ENCODE results near the gene TBCD. TPM values are rescaled to one million over a fixed set of nuclear protein-coding genes. Genes with fewer than 3 reads are reported as not detected.
A peak's percentile ranks its signal among the peaks of the same experiment; 100 is the strongest.

Gene TBCD
- total RNA-seq, 1 donor from 2014 or later = 40.4 TPM

DNA sequence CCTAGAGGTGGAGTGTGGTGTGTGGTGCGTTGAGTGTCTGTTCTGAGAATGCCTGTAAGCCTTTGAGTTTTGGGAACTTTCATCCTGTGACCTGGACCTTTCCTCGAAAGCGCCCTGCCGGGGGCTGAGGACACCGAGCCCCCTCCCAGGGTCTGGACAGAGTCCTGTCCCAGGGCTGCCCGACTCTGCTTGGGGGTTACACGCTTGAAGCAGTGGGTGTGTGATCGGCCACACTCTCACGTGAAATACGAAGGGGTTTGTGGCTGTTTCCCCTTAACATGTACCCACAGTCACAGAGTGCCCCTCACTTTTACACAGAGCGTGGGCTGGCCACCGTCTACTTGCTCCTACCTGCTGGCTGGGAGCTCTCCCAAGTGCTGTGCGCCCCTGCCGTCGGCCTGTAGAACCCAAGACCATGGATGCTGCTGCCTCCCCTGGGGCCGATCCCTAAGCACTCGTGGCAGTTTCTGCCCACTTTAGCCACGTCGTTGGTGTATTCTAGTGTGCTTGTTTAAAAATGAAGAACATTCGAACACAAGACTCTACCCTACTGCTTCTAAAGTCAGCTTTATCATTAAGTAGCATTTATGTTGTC, 81.1 kb downstream of the TBCD start:
- no peak for DNase-seq

DNA sequence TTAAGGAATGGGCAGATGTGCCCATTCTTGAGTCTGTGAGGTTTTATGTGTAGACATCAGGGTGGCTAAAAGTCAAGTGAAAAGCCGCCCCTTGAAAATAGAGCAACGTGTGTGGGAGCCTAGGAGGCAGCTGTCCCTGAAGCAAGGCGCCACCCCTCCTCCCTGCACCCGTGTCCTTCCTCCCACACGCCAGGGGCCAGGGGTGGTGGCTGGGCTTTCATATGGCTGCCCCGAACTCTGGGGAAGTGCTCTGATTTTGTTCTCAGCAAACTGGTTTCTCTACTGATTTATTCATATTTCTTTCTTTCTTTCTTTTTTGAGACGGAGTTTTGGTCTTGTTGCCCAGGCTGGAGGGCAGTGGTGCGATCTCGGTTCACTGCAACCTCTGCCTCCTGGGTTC, 83.3 kb downstream of the TBCD start:
- DNase-seq = no peak

DNA sequence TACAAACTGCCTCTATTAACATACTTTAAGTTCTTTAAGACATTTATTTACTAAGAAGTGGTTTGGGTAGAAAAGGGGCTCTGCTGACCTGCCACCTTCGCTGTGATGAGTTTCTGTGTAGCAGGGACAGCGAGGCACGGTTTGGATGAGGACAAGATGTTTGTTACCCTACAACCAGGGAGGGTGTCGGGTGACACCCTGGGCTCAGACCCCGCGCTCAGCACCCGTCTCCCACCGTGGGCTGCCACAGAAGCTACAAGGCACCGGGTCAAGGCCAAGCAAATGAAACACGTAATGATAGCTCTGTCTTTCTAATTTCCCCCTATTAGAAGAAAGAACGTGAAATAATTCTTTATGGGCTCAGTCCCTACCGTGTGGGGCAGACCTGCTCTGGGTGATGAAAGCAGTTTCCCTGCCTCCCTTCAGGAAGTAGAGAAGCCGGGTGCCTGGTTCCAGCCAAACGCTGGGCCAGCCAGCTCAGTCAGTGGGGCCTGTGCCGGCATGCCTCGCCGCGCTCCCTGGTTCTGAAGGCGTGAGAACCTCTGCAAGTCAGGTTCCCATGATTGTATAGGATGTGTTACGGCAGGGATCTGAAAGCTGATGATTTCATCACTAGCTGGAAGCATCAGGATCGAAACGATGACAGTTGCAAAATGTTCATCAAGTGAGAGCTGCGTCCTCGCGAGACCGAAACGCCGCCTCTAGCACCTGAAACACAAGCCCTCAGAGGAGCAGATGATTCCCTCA, 84.1 kb downstream of the TBCD start:
- peak; percentile 71 for DNase-seq

DNA sequence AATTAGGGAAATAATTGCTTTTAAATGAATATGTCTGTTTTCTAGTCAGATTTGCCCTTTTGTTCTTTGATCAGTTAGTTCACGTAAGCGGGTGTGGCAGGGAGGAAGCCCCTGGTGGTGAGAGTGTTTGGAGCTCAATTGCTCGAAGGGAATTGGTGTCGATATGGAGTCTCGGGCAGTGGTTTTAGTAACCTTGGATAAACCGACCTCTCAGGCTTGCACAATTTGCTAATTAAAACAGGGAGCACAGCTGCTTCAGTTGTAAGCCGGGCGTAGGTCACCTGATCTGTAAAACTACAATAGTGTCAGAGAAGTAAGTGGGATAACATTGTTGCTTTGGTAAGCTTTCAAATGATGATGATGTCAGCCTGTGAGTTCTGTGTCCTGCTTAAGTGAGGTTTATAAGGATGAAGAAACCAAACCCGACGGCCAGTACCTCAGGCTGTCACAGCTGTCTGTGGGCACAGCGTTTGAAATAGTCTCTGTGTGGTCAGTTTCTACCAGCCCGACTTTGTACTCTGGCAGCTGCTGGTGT, 85.0 kb downstream of the TBCD start:
- DNase-seq = peak; percentile 55

DNA sequence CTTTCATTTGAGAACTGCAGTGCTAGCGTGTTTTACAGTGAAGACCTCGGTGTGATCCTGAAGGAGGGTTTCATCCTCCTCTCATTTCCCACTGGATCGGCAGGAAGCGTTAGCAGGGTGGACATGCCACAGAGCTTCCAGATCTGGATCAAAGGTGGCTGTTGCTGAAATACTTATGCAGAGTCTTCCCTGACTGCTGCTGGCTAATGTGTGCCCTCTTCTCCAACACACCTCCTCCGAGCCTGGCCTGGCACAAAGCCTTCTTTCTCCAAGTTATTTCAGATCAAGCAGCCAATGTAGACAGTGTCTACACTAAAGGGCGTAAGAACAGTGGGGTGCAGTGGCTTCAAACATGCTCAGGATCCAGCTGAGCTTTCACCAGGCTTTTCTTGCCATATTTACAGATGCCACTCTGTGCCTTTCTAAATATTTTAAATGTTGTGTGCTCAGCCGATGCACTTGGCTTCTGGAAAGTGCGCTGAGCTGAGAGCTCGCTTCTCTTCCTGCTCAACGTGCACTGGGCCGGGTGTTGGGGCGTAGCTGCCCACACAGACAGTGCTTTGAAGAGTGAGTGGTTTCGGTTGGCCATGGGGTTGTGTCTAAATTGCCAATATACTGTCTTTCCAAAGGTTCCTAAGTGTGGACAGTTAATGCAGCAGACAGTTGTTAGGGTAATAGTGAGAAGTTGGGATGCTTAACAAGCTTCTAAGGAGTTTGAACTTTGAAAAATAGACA, 85.9 kb downstream of the TBCD start:
- DNase-seq = no peak

DNA sequence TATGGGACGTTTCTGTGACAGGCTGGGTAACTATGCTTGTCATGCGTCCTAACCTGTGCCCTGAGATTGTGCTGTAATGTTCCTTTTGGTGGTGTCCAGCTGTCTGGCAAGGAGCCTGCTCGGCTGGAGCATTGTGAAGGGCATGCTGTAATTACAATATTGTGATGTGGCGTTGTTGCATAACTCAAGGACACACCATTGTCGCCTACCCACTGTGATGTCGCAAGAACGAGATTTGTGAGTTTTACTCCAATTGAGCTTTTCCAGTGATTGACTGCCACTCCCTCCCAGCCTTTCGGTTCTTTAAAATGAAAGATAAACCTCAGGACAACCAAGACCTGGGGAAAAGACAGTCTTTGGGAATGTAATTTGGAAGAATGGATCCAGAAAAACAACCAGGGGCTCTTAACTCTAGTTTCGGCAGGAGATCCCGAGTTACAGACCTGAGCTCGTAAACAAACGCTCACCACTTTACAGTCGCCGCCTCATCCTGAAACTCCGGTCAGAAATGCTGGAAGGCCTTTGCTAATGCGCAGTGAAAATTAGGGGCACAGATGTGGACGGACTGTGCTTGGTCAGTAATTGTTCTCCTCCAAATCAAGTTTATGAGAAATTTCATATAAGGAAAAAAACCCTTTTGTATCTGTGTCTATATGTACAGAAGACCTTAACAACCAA, 86.7 kb downstream of the TBCD start:
- DNase-seq = peak; percentile 38

DNA sequence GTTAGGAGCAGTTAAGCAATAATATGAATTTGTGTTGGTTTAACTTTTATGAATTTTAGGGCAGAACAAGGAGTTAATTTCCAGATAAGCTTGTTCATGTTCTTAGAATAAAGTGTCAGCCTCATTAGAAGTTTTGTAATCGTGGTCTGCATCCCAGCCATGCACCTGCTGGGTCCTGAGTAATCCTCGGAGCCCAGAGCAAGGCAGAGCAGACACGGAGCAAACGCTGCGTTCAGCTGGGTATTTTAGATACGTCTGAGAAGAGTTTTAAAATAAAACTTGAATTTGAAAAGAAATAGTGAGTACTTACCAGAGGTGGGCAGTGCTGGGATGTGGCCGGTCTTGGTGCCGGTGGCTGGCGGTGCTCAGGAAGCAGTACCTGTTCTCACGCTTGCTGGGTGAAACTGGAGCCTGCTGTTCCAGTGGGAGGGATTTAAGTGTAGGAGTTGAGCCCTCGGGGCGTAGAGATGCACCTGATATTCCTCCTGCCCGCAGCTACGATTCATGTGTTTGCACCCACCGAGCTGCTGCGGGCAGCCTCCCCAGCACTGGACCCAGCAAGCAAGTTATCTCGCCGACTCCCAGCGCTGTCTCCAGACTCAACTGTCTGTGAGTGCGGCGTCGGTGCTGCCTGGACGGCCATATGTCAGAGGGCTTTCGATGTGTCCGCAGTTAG, 87.9 kb downstream of the TBCD start, which contains the start of gene ZNF750:
ZNF750 (minus strand) TSS at position 406 of the 676 bp plus-strand sequence. CDS start 7,568 bp downstream, outside the sequence.
- no peak for DNase-seq

DNA sequence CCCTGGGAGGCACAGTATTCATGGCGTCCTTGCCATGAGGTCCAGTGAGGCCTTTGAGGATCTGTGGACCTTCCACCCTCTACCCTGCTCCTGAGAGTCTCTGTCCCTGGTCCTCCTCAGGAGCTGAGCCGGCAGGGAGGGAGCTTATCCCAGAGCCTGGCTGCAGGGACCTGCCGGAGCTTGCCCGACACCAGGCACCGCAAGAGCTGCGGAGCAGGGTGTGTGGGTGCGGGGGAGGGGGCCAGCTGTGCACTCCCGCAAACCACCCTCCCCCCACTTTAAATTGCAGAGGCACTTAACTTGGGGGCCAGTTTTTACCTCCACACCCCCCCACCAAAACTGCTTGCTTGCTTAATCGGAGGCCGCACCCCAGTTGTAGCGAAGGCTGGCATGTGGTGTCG, 88.6 kb downstream of the TBCD start:
- no peak for DNase-seq

DNA sequence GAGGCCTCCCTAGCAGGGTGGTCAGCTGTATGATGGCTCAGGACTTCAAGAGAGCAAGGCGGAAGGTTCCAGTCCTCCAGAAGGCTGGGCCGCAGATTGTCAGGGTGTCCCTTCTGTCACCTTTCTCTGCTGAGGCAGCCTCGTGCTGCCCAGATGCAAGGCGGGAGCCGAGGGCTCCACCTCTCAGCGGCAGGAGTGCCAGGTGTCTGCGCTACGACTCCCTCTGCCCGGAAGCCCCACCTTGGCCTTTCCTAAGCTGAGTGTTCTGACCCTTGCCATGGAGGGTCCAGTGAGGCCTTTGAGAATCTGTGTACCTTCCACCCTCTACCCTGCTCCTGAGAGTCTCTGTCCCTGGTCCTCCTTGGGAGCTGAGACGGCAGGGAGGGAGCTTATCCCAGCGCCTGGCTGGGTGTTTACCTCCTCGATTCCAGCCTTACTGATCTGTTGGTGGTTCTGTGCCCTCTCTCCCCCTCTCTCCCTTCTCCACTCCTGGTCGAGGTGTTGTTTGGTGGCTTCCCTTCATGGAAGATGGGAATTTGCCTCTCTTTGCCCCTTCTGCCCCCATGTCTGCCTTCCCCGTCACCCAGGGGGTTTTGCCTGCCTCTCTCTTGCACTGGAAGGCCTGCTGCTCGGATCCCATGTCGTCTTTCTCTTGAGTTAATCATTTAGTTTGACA, 90.2 kb downstream of the TBCD start:
- no peak for DNase-seq

DNA sequence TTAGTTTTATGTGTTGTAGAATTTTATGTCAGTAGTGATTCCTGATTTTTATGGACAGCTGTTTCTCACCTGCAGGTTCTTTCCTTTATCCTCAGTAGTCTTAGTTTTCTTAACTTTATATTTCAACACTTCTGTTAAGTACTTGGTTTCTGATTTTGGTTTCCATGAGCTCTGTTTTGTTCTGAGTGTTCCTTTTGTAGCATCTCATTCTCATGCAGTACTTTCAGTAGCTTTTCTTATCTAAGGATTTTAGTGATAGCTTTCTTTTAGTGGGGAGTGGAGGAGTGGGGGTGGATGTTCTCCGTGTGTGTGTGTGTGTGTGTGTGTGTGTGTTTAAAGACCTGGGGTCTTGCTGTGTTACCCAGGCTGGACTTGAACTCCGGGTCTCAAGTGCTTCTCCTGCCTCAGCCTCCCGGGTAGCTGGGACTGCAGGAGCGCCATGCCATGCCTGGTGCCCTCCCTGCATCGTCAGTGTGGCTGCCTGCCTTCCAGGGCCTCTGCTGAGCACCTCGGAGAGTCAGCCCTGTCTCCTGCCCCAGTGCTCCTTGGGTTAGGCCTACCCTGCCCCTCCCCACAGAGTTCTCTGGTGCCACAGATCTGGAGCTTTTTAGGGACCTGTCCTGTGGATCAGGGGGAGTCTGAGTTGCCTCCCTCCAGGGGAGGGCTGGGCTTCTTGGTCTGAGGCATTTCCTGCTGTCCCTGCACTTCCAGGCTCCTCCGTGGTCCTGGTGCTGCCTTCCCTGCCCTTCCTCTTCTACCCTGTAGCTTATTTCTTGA, 92.2 kb downstream of the TBCD start:
- no peak for DNase-seq

DNA sequence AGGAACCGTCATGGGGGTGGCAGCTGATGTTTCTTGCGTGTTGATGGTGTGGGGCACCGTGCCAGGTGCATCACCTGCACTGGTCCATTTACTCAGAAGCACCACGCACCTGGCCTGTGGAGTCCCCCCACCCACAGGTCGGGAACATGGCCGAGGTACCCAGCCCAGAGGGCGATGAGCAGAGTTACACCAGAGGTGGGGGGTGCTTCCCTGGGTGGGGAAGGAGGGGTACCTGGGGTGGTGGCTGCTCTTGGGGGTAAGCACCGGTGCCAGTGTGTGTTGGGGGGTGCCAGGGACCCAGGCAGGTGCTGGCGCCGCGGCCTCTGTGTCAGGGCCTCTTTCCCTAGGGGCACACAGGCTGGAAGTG, 92.9 kb downstream of the TBCD start:
- DNase-seq = no peak

DNA sequence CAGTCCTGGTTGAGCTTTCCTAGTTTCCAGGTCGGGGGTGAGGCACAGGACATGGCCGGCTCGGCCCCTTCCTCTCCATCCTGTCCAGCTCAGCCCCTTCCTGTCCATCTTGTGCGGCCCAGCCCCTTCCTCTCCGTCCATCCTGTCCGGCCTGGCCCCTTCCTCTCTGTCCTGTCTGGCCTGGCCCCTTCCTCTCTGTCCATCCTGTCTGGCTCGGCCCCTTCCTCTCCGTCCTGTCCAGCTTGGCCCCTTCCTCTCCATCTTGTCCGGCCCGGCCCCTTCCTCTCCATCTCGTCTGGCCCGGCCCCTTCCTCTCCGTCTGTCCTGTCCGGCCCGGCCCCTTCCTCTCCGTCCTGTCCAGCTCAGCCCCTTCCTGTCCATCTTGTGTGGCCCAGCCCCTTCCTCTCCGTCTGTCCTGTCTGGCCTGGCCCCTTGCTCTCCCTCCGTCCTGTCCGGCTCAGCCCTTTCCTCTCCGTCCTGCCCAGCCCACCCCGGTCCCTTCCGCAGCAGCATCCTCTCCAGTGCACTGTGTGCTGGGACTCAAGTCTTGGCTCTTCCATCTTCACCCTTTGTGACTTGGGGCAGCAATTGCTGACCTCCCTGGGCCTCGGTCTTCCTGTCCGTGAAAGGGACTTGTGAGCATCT, 93.4 kb downstream of the TBCD start:
- DNase-seq = peak; percentile 60

DNA sequence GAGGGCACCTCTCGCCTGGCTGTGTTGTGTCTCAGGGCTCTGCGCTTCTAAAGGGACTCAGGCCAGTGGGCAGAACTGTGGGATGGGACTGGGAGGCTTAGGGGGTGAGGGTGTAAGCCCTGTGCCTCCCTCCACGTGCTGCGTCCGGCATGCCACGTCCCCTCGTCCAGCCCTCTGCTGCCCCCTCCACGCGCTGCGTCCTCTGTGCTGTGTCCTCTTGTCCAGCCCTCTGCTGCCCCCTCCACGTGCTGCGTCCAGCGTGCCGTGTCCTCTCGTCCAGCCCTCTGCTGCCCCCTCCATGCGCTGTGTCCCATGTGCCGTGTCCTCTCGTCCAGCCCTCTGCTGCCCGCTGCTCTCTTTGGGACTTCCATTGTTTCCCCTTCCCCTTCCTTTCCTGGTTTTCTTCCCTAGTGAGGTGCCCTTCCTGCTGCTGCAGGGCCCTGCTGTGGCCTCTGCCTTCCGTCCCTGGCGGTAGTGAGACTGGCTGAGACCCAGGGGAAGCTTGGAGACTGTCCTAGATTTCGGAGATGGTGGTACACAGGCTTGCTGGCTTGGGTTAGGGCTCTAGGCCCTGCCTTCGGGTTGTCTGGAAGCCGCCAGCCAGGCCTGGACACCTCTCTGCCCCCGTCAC, 94.3 kb downstream of the TBCD start:
- DNase-seq = no peak

DNA sequence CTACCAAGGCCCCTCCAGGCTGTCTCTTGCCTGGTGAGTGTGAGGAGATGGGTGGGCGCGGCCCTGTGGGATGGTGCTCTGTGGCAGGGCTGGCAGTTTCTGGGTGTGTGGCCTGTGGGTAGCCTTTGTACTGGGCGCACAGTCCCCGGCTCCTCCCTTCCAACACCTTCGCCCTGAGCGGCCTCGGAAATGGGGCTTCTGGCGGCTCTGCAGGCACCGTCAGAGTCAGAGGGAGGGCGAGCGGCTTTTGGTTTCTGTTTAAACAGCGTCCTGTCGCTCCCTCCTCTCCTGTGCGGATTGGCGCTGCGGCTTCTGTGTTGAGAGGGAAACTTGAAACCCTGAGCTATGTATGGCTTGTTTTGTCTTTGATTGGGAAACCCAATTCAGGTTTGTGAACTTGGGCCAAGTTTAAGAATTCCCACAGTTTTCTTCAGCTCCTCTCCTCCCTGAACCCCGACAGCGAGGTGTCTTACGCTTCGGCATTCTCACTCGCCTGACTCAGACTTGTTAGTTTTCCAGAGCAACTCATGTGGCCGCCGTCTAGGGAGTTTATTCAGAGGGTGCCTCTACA, 96.2 kb downstream of the TBCD start:
- peak; percentile 82 for DNase-seq

DNA sequence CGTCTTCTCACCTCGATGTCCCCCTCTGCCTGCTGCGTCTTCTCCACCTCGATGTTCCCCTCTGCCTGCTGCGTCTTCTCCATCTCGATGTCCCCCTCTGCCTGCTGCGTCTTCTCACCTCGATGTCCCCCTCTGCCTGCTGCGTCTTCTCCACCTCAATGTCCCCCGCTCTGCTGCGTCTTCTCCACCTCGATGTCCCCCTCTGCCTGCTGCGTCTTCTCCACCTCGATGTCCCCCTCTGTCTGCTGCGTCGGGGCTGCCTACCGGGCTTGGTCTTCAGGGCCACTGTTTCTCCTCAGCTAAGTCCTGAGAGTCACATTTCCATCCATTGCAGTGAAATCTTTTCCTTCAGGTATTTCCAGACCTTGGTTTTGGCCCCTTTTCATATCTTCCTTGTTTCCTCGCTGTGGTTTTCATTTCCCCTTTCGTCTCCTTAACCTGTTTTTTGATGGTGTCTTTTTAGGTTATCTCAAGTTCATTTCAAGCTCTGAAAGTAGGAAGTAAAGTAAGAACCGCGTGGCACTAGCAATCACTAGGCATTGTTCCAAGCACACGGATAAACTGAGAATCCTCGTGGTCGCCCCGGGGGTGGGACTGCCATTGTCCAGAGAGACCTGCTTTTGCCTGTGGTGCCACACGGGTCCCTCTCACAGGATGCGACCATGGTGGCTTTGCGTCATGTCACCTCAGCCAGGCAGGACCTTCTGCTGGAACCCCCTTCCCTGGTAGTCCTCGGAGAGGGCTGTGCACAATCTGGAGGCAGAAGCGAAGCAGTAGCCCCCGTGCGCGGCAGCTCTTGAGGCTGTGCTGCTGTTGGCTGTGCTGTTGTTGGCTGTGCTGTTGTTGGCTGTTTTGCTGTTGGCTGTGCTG, 97.4 kb downstream of the TBCD start:
- DNase-seq = no peak

DNA sequence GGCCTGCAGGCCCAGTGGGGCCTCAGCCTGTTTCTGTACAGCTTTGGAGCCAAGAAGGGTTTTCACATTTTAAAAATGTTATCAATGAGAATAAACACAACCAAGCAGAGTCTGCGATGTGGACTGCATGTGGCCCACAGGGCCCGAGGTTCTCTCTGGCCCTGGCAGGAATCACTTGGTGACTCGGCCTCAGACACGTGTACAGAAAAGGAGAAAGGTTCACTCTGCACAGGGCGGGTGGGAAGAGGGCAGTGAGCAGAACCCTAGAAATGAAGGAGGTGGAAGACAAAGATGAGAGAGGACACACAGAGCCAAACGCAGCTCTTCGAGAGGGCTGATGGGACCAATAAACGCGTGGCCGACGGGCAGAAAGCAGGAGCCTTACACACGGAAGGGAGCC, 99.5 kb downstream of the TBCD start:
- no peak for DNase-seq

DNA sequence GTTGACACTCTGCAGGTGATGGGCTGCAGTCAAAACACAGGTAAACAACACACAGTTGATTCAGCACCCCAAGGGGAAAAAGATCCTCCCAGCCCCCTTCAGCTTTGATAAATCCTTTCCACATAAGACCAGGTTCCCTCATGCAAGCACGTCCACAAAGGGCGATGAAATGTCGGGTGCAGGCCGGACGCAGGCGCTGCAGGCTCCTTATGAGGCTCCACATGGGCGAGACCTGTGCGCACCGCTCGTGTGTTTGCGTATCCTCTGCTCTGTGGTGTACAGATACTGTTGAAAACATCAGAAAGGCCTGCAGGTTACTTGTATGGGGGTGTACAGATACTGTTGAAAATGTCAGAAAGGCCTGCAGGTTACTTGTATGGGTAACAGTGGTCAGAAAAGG, 102.4 kb downstream of the TBCD start:
- DNase-seq = no peak

DNA sequence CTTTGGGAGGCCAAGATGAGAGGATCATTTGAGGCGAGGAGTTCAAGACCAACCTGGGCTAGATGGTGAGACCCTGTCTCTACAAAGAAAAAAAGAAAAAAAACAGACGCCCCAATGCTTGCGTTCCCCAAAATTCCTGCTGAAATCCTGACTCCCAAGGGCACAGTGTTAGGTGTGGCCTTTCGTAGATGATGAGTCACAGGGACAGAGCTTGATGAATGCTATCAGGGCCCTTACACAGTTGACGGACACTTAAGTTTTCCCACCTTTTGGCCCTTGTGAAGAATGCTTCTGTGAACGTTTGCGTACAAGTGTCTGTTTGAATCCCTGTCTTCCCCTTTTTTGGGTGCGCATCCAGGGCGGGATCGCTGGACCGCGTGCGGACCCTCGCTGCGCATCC, 104.5 kb downstream of the TBCD start:
- DNase-seq = no peak
